Tibial nerve (tissue), 4 donors: ENCODE measurements around the gene TBC1D8. TPM values are rescaled to one million over a fixed set of nuclear protein-coding genes. Genes with fewer than 3 reads are reported as not detected.

Experiments
- DNase-seq, 2 donors: peaks; one replicate each; pipeline ENCODE4 v3.0.0-alpha.2; 2019; ENCODE audit warnings: low spot score in 2 of 2
- H3K27ac ChIP-seq, 4 donors: fragments of 200-600 bp; sonication (generic) in 3 of 4; one replicate each; pipeline ENCODE4 v1.5.1; 2017 to 2019; ENCODE audit warnings: mild to moderate bottlenecking in 1 of 4
- H3K27me3 ChIP-seq, 2 donors: fragments of 200-600 bp; sonication (generic) in 1 of 2; one replicate each; pipeline versions ENCODE4 v1.5.1 to v1.6.0; 2017 to 2019
- H3K36me3 ChIP-seq, 3 donors: fragments of 200-600 bp; sonication (generic); one replicate each; pipeline ENCODE4 v1.5.1; 2018 to 2019
- H3K4me1 ChIP-seq, 4 donors: fragments of 200-600 bp; sonication (generic) in 3 of 4; one replicate each; pipeline ENCODE4 v1.5.1; 2017 to 2019
- H3K4me3 ChIP-seq, 4 donors: fragments of 200-600 bp; sonication (generic) in 3 of 4; one replicate each; pipeline ENCODE4 v1.5.1; 2017 to 2019; ENCODE audit warnings: mild to moderate bottlenecking in 1 of 4, moderate library complexity in 1 of 4
- H3K9me3 ChIP-seq, 4 donors: fragments of 200-600 bp; sonication (generic) in 3 of 4; one replicate each; pipeline ENCODE4 v1.5.1; 2017 to 2019
- CTCF ChIP-seq, 5 experiments: fragments of 200-600 bp in 3 of 5; fragments of 450-650 bp in 2 of 5; sonication (generic) in 3 of 5; IDR thresholded peaks; one replicate each; pipeline ENCODE4 v1.5.1; 2016 to 2019; ENCODE audit warnings: antibody characterized with exemption in 5 of 5, mild to moderate bottlenecking in 3 of 5, moderate library complexity in 2 of 5
- EP300 ChIP-seq, 2 donors: sonication (generic); formaldehyde crosslinking; IDR thresholded peaks; one replicate each; pipeline ENCODE4 v1.6.1; 2017; ENCODE audit warnings: antibody characterized with exemption in 2 of 2, mild to moderate bottlenecking in 1 of 2
- POLR2A ChIP-seq, 2 donors: fragments of 450-650 bp; IDR thresholded peaks; one replicate each; pipeline ENCODE4 v1.6.1; 2017; ENCODE audit warnings: antibody characterized with exemption in 2 of 2, mild to moderate bottlenecking in 2 of 2, moderate library complexity in 2 of 2
- WGBS, 2 donors: methylation state at CpG; one replicate each; pipeline ENCODE4 v1.1.5; 2018; 5-methylcytosine and 5-hydroxymethylcytosine counted together
- total RNA-seq, 4 donors: library from RNA; depleted of rRNA; stranded (reverse); fragments of >200 nt; gene quantifications; one replicate each; pipeline ENCODE4 v1.1.0, GENCODE V29; 2016

Gene TBC1D8
- total RNA-seq, 4 donors from 2014 or later = 42.4 to 87.9 (median 47.3) TPM

- no peak overlapping the region for H3K27ac ChIP-seq
- H3K4me1 ChIP-seq = no peaks in the 10 kb centered on the region
- H3K36me3 ChIP-seq = no peaks in the 10 kb centered on the region
- no peak overlapping the region for H3K4me3 ChIP-seq
- H3K9me3 ChIP-seq = no peaks in the 10 kb centered on the region
- WGBS, 2 donors = 44 to 60% methylated on average over 7 of the region's 7 CpGs
- DNase-seq = no peak
- H3K27me3 ChIP-seq = no peaks in the 10 kb centered on the region
- TF ChIP-seq POLR2A (IDR thresholded peaks at IDR 0.05) = no peak
- no peak for TF ChIP-seq CTCF (IDR thresholded peaks at IDR 0.05)
- no peak for TF ChIP-seq EP300 (IDR thresholded peaks at IDR 0.05)
Measured at GRCh38 chr2:101140237-101140636, 10.9 kb downstream of the TBC1D8 start.

- Histone ChIP-seq H3K36me3 (no peaks in the 10 kb centered on the region), H3K4me3 (no peak overlapping the region), H3K9me3 (no peaks in the 10 kb centered on the region), H3K4me1 (no peaks in the 10 kb centered on the region), H3K27ac (no peak overlapping the region), H3K27me3 (no peaks in the 10 kb centered on the region)
- DNase-seq = no peak
- TF ChIP-seq EP300 (IDR thresholded peaks at IDR 0.05) = no peak
- TF ChIP-seq CTCF (IDR thresholded peaks at IDR 0.05) = no peak
- TF ChIP-seq POLR2A (IDR thresholded peaks at IDR 0.05) = no peak
- 95 to 97% methylated on average over 4 of the region's 4 CpGs for WGBS, 2 donors
Measured at GRCh38 chr2:101139495-101139894, 11.7 kb downstream of the TBC1D8 start.

- WGBS, 2 donors = 83 to 86% methylated on average over 9 of the region's 9 CpGs
- no peaks in the 10 kb centered on the region for H3K27me3 ChIP-seq
Measured at GRCh38 chr2:101135412-101136296, 15.5 kb downstream of the TBC1D8 start.

DNA sequence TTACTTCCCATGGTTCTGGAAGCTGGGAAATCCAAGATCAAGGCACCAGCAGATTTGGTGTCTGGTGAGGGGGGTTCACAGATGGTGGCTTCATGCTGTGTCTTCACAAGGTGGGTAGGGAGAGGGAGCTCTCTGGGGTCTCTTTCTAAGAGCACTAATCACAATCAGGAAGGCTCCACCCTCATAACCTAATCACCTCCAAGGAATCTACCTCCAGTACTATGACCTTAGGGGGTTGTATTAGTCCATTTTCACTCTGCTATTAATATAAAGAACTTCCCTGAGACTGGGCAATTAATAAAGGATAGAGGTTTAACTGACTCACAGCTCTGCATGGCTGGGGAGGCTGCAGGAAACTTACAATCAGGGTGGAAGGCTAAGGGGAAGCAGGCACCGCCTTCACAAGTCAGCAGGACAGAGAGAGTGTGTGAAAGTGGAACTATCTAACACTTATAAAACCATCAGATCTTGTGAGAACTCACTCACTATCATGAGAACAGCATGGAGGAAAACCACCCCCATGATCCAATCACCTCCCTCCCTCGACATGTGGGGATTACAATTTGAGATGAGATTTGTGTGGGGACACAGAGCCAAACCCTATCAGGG lies 17.6 kb downstream of the TBC1D8 start:
- no peaks in the 10 kb centered on the region for H3K27me3 ChIP-seq
- 73 to 77% methylated on average over 2 of the region's 2 CpGs for WGBS, 2 donors
- no peak for DNase-seq

More at GRCh38 chr2:101135412-101136296, 15.5 kb downstream of the TBC1D8 start:
- H3K4me1 ChIP-seq = no peaks in the 10 kb centered on the region
- H3K27ac ChIP-seq = no peak overlapping the region
- no peaks in the 10 kb centered on the region for H3K9me3 ChIP-seq
- no peaks in the 10 kb centered on the region for H3K36me3 ChIP-seq
- H3K4me3 ChIP-seq = no peak overlapping the region
- no peak for DNase-seq
- TF ChIP-seq EP300 (IDR thresholded peaks at IDR 0.05) (no peak), CTCF (IDR thresholded peaks at IDR 0.05) (no peak), POLR2A (IDR thresholded peaks at IDR 0.05) (no peak)

More for the DNA sequence above, 17.6 kb downstream of the TBC1D8 start:
- H3K27ac ChIP-seq = no peak overlapping the region
- TF ChIP-seq CTCF (IDR thresholded peaks at IDR 0.05) = no peak
- TF ChIP-seq POLR2A (IDR thresholded peaks at IDR 0.05) = no peak
- no peak for TF ChIP-seq EP300 (IDR thresholded peaks at IDR 0.05)
- H3K36me3 ChIP-seq = no peaks in the 10 kb centered on the region
- H3K9me3 ChIP-seq = no peaks in the 10 kb centered on the region
- H3K4me1 ChIP-seq = no peaks in the 10 kb centered on the region
- no peak overlapping the region for H3K4me3 ChIP-seq
